Measurements from ENCODE around the gene CDC42.
"Not testable (repeated sequence)": the region's sequence is repeated elsewhere in the genome, so short reads cannot be mapped to it uniquely, and the experiment has no call there.

Gene CDC42

DNA sequence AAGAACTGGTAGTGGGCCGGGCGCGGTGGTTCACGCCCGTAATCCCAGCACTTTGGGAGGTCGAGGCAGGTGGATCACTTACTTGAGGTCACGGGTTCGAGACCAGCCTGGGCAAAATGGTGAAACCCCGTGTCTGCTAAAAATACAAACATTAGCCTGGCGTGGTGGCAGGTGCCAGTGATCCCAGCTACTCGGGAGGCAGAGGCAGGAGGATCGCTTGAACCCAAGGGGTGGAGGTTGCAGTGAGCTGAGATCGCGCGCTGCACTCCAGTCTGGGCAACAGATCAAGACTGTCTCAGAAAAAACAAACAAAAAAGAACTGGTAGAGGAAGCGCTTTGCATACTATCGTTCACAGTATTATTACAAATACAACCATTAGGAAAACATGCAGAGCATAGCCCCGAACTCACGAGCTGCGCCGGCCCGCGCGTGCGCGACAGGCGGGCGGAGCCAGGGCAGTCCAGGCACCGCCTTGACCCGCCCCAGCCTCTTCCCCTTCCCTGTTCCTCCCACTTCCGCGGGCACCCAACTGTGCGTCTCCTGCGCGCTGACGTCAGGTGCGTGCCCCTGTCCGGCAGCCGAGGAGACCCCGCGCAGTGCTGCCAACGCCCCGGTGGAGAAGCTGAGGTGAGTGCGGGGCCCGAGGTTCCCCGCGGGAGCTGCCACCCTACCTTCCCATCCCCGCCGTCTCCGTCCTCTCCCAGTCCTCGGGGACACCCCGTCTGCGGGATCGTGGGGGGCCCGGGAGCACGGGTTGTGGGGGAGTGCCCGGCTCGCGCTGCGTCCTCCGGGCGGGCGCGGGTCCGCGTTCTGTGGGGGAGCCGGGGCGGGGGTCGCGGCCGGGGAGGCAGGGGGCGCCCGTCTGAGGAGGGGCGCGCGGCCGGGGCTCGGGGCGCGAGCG, at the start of gene CDC42:
Gene CDC42 (plus strand): TSS at position 595 of the 902 bp plus-strand sequence. CDS start 25,770 bp downstream, outside the sequence.
- DNase-seq = peak; percentile 89 to 98

DNA sequence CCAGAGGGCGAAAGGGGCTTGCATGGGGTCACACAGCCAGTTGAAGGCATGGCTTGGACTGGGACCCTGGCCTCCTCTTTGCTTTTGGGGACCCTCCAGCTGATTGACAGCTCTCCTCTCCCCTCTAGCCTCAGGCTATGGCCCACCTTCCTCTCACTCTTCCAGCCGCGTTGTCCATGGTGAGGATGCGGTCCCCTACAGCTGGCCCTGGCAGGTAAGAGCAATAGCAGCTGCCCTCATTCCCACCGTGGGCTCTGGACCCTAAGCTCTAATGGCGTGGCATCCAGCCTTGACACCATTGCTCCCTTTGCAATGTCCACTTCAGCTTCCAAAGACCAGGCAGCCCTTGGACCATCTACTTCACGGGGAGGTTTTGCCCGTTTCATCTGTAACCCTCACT, 49.6 kb upstream of the CDC42 start:
- DNase-seq = not testable (repeated sequence)

DNA sequence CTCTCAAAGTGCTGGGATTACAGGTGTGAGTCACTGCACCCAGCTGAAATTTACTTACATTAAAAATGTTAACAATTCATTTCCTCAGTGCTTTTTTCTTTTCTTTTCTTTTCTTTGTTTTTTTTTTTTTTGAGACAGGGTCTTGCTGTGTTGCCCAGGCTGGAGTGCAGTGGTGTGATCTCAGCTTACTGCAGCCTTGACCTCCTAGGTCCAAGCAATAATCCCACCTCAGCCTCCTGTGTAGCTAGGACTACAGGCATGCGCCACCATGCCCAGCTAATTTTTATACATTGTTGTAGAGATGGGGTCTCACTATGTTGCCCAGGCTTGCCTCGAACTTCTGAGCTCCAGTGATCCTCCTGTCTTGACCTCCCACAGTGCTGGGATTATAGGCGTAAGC, 48.5 kb upstream of the CDC42 start:
- not testable (repeated sequence) for DNase-seq

DNA sequence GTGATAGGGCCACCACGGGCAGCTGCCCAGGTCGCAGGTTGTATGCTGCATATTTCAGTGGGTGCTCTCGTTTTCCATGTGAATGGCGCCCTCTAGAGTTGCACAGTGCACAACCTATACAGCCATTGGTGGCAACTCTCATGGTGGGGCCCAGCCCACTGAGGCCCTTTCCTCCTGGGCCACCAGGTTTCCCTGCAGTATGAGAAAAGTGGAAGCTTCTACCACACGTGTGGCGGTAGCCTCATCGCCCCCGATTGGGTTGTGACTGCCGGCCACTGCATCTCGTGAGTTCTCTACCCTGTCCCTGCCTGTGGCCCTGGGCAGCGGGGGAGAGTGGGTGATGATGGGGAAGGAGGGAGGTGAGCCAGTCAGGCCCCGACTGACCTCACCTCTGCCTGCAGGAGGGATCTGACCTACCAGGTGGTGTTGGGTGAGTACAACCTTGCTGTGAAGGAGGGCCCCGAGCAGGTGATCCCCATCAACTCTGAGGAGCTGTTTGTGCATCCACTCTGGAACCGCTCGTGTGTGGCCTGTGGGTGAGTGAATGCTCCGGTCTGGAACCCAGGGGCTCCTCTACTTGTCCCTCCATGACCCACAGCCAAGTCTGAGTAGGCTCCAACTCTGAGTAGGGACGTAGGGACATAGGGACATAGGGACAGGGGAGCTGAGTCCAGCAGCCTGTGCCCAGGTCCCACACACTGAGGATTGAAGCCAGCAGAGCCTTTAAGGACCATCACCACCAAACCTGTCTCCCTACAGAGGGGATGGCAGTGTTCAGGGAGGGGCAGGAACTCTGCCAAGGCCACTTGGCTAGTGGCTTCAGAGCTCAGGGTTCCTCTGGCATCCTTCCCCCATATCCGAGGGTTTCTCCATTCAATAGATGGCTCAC, 47.0 kb upstream of the CDC42 start:
- DNase-seq = peak; percentile 14 to 15

DNA sequence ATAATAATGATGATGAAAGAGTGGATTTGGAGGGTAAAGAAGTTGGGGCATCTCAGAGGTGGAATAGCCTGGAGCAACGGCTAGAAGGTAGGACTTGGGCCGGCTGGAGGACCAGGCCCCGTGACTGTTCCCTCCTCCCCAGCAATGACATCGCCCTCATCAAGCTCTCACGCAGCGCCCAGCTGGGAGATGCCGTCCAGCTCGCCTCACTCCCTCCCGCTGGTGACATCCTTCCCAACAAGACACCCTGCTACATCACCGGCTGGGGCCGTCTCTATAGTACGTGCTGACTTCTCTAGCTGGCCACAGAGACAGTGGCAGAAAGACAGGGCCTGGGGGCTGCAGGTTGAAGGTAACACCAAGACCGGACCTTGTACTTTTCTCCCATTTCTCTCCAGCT, 45.8 kb upstream of the CDC42 start:
- DNase-seq = not testable (repeated sequence)

DNA sequence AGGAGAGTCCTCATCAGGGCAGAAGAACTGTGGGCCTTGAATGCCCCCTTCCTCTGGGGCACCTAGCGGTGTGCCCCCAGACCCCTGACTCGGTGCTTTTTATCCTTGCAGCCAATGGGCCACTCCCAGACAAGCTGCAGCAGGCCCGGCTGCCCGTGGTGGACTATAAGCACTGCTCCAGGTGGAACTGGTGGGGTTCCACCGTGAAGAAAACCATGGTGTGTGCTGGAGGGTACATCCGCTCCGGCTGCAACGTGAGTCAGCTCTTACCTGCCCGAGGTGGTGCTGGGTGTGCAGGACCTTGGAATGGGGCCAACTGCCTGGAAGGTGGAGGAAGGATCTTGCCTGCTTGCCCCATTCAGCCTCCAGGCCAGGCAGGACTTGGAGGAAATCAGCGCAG, 45.2 kb upstream of the CDC42 start:
- DNase-seq = not testable (repeated sequence)

DNA sequence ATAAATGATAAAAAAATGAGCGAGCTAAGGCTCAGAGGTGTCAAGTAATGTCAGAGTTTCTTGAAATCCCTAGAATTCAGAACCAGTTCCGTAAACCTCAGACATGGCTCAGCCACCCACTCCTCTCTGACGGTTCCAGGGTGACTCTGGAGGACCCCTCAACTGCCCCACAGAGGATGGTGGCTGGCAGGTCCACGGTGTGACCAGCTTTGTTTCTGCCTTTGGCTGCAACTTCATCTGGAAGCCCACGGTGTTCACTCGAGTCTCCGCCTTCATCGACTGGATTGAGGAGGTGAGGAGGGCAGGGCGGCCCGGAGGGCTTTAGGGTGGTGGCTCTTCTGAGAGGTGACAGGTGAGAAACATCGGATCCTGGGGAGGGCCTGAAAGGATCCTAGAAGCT, 42.9 kb upstream of the CDC42 start:
- not testable (repeated sequence) for DNase-seq

DNA sequence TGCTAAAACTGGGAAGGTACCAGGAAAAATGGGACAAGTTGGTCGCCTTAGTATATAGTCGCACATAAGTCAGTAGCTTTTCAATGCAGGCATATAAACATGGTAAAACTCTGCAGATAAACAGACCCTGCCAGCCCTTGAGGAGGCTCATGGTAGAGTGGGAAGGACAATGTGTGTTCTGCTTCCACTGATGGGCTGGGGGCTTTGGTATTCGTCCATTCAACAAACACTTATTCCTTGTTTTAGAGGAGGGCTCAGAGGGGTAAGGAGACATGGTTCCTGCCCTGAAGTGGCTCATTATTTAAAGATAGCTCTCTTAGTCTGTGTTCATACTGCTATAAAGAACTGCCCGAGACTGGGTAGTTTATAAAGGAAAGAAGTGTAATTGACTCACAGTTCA, 39.8 kb upstream of the CDC42 start:
- not testable (repeated sequence) for DNase-seq

DNA sequence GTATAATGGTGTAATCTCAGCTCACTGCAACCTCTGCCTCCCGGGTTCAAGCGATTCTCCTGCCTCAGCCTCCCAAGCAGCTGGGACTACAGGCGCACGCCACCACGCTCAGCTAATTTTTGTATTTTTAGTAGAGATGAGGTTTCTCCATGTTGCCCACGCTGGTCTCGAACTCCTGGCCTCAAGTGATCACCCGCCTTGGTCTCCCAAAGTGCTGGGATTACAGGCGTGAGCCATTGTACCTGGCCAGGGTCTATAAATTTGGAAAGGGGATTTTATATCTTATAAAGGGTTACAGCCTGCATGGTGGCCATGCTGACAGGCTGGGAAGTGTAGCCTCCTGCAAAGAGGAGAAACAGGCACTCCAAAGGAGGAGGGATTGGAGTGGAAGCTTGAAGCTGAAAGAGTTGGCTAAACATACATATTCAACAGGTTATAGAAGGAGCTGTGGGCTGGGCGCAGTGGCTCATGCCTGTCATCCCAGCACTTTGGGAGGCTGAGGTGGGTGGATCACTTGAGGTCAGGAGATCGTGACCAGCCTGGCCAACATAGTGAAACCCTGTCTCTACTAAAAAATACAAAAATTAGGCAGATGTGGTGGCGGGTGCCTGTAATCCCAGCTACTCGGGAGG, 37.8 kb upstream of the CDC42 start:
- not testable (repeated sequence) for DNase-seq

DNA sequence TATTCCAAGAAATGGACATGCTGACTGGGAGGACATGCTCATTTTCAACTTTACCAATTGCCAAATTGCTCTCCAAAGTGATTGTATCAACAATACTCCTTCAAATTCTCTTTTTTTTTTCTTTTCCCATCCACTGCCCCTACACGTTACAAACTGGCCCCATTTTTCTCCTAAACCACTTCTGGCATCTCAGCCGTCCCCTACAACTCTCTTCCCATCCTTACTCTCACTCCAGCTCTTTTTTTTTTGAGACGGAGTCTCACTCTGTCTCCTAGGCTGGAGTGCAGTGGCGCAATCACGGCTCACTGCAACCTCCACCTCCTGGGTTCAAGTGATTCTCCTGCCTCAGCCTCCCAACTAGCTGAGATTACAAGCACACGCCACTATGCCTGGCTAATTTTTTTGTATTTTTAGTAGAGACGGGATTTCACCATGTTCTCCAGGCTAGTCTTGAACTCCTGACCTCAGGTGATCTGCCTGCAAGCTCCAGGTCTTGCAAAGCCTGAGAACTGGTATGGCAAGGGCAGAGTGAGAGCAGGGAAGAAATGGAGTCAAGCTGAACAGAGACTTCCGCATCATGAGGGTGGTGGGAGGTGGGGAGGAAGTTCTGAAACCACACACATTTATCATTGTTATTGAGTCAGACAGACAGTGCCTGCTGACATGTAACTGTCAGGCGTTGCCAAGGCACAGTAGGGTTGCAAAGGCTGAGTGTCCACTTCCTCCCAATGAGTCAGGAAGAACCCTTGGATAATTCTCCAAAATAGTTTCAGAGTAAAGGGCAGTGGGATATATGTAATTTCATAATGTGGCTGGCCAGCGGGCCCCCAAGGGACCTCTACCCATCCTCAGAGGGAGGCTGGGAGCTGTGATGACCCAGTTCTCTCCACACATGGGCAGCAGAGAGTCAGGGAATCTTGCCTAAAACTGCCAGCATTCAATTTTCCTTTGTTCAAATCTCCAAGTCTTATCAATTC, 33.6 kb upstream of the CDC42 start:
- DNase-seq = peak; percentile 24 to 33

DNA sequence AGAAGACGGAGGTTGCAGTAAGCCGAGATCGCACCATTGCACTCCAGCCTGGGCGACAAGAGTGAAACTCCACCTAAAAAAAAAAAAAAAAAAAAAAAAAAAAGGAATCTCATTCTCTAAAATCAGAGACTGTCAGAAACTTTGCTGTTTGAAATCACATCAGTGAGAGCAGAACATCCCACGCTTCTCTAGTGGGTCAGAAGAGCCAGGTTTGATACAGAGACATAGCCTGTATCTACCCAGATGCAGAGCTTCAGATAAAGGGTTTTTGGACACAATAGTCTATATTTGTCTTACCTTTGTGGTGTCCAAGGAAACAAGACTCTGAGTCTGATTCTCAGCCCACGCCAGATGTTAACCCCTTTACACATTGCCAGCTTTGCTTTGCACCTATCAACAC, 31.4 kb upstream of the CDC42 start:
- no peak for DNase-seq

DNA sequence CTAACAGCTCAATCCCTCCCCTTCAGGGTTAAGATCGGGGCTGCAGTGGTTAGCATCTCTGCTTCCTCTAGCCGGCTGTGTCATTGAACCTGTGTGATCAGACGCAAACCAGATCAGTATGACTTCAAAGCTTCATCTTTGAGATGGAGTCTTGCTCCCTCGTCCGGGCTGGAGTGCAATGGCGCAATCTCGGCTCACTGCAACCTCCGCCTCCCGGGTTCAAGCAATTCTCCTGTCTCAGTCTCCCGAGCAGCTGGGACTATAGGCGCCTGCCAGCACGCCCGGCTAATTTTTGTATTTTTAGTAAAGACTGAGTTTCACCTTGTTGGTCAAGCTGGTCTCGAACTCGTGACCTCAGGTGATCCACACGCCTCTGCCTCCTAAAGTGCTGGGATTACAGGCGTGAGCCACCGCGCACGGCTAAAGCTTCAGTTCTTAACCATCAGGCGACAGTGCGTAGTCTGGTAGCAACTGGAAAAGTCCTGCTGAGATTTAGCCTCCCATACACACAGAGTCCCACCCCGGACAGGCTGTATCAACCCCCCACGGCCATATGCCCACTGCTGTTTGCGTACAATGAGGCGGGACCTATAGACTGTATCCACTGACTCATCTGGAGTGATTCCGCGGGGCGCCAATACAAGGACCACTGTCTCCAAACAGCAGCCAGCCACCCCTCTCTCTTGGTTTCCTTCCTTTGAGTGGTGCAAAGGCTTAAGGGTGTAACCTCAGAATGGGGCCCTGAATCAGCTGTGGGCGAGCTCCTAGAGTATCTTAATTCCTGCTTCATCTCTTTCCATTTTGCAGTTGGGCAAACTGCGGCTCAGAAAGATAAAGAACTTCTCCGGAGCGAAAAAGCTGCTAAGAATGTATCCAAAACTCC, 27.8 kb upstream of the CDC42 start:
- peak; percentile 84 to 90 for DNase-seq

DNA sequence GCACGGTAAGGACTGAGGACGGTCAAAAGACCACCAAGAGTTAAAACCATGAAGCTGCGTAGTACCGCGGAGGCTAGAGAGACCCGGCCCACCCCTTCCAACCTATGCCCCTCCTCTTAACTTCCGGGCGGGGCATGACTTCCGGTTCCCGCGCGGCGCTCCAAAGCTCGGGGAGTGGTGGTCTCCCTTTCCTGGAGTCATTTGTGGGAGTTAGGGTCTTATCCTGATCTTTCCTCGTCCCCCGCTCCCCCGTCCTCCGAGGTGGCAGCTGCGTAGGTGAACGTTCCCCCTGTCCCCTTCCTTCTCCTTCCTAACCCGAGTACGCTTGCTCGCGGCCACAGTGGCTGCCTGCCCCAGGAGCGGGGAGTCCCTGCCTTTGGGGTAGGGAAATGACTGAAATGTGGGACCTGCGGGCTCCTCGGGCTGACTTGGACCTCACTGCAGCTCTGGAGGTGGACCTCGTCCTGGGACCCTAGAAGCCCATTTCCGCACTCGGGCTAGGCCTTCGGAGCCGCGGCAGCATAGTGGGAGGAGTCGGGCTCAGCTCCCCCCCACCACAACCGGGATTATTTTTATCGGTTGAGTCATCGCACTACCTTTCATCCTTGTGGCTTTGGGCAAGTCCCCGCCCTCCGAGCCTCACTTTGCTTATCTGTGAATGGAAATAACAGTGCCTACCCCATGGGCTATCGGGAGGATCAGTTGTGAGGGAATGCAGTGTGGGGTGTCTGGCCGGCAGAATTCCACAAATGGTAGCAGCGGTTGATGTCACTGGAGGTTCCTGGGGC, 26.9 kb upstream of the CDC42 start:
- DNase-seq = peak; percentile 92 to 95

DNA sequence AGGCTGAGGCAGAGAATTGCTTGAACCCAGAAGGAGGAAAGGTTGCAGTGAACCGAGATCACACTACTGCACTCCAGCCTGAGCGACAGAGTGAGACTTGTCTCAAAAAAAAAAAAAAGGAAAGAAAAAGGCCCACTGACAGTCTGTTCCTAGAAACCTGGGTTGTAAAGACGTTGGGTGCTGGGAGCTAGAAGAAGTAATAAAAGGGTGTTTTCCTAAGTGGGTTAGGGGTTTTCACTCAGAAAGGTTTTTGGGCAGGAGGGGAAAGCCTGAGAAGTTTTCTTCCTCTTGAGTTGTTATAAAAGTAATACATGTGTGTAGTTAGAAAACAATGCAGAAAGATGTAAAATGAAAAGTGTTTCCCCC, 25.6 kb upstream of the CDC42 start:
- DNase-seq = no peak

DNA sequence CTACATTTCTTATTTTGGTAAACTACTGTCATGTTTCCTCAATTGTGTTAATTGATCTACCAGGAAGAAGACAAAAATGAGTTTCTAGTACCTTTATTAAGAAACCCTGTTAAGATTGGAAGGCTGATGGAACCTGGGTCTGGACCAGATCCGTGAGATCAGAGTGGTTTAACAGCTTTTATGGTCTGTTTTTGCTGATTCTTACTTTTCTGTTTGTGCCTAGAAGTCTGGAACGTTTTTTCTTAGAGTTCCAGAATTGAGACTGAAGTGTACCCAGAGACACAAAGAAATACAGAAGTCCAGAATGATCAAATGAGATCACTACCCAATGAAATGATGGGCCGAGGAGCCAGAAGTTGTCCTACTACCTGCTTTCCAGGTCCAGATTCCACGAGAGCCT, 22.5 kb upstream of the CDC42 start:
- no peak for DNase-seq

DNA sequence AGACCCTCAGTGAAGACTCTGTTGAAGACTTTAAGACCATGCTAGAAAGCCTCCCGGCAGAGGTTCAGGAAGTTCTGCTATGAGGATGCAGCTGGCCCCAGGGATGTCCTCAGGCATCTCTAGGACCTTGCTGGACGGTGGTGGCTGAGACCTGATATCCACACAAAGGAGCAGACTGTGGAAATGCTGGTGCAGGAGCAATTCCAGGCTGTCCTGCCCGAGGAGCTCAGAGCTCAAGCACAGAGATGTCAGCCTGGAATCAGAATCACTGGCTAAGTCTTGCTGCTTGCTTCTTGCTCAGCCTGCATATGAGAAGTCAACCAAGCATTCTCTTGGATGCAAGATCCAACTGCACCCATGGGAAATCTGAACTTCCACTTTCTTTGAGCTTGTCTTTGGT, 22.0 kb upstream of the CDC42 start:
- no peak for DNase-seq

DNA sequence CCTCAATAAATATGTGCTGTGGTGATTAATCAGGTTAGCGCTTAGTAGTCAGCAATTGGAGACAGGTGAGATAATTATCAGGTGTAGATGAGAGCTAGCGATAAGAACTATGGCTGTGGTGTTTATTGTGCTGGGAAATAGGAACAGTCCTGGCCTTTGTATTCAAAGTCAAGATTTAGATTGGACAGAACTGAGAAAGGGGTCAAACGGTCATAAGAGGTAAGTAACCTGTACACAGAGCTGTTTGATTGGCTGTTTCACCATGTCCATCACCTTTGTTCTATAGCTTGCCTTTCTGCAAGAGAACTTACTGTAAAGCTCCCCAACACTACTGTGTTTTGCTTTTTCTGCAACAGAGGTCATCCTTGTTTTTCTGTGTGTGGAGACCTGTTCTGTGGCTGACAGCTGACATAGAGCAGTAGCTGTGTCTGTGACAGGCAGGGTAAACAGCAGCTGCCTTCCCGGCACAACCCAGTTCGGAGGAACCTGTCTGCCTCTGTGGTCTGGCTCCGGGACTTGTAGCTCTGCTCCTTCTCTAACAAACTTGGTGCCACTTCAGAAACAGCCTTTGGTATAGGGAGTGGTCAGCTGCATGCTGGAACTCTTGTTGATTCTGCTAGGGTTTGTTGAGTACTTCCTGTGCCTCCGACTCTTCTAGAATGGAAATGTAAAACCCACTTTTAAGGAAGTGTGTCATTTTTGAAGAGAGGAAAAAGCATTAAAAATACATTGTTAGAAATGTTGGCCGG, 21.1 kb upstream of the CDC42 start:
- DNase-seq = no peak

DNA sequence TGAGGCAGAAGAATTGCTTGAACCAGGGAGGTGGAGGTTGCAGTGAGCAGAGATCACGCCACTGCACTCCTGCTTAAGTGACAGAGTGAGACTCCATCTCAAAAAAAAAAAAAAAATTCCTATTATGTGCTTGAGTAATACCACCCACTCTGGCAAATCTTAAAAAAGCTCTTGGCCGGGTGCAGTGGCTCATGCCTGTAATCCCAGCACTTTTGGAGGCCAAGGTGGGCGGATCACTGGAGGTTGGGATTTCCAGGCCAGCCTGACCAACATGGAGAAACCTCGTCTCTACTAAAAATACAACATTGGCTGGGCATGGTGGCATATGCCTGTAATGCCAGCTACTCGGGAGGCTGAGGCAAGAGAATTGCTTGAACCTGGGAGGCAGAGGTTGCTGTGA, 17.7 kb upstream of the CDC42 start:
- DNase-seq = not testable (repeated sequence)

DNA sequence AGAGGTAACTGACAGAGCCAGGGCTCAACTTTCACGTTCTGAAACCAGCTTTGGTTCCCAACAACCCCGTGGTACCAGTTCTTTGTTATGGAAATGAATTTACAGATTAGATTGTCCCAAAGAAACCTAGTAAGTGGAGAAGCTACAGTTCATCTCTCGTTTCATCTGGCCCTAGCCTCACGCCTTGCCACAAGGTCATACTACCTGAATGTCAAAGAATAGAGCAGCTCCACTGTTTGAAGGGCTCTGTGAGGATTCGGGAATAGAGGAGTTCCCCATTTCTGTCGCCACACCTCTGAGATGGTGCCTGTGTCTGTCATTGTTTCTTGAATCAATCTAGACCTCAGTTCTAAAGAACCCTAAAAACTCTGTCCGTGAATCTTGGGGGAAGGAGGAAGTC, 15.0 kb upstream of the CDC42 start:
- no peak for DNase-seq
